HCT116 (cell line): Measurements from ENCODE around the gene CD200R1L.

Experiments used
- CEBPB ChIP-seq: IDR thresholded peaks from 2 replicates; pipeline ENCODE4 v1.6.1; 2012; ENCODE audit warnings: low read depth
- EZH2 ChIP-seq: fragments of 200-600 bp; sonication (generic); IDR thresholded peaks from 2 replicates; pipeline ENCODE4 v1.6.1; 2017; ENCODE audit warnings: antibody characterized with exemption, mixed run types
- JUND ChIP-seq: IDR thresholded peaks from 2 replicates; pipeline ENCODE4 v1.6.1; 2012
- POLR2A ChIP-seq: IDR thresholded peaks from 2 replicates; pipeline ENCODE4 v1.7.0; 2011; ENCODE audit warnings: borderline replicate concordance; ENCODE audit not compliant: insufficient read depth, insufficient read length; ENCODE audit errors: extremely low read depth
- POLR2AphosphoS5 ChIP-seq: IDR thresholded peaks from 2 replicates; pipeline ENCODE4 v1.6.1; 2011; ENCODE audit warnings: mild to moderate bottlenecking, low read depth, low read length, moderate library complexity
- RAD21 ChIP-seq: IDR thresholded peaks from 2 replicates; pipeline ENCODE4 v1.6.1; 2012; ENCODE audit warnings: low read depth, mild to moderate bottlenecking
- TCF7L2 ChIP-seq: IDR thresholded peaks from 2 replicates; pipeline ENCODE4 v1.7.0; 2011; ENCODE audit warnings: borderline replicate concordance, inconsistent platforms; ENCODE audit not compliant: insufficient read depth, insufficient read length; ENCODE audit errors: extremely low read depth
- YY1 ChIP-seq: IDR thresholded peaks from 2 replicates; pipeline ENCODE4 v1.6.1; 2011; ENCODE audit warnings: low read length, low read depth, moderate library complexity, mild to moderate bottlenecking; ENCODE audit not compliant: insufficient replicate concordance; ENCODE audit errors: extremely low read depth
- ZFX ChIP-seq: fragments of 450-650 bp; IDR thresholded peaks from 2 replicates; pipeline ENCODE4 v1.6.1; 2017
- ZNF274 ChIP-seq: fragments of 200-500 bp; sonication (Bioruptor generic); IDR thresholded peaks from 2 replicates; pipeline ENCODE4 v1.6.1; 2014; ENCODE audit warnings: mild to moderate bottlenecking, low read depth, low read length, inconsistent platforms
- TF ChIP-seq, protein P1 (sequence below), 3 experiments: fragments of 200-600 bp in 1 of 3; sonication (generic) in 1 of 3; IDR thresholded peaks in 2 of 3; conservative IDR thresholded peaks in 1 of 3; 2 replicates each; pipeline ENCODE4 v1.5.1; 2012 to 2017; ENCODE audit warnings: low read depth in 2 of 3, low read length in 2 of 3, antibody characterized with exemption in 1 of 3, borderline replicate concordance in 1 of 3, control low read depth in 1 of 3, mild to moderate bottlenecking in 1 of 3, mixed read lengths in 1 of 3, mixed run types in 1 of 3, moderate library complexity in 1 of 3; ENCODE audit not compliant: insufficient read depth in 1 of 3
- TF ChIP-seq, protein P2 (sequence below): IDR thresholded peaks from 2 replicates; pipeline ENCODE4 v1.6.1; 2012

DNA sequence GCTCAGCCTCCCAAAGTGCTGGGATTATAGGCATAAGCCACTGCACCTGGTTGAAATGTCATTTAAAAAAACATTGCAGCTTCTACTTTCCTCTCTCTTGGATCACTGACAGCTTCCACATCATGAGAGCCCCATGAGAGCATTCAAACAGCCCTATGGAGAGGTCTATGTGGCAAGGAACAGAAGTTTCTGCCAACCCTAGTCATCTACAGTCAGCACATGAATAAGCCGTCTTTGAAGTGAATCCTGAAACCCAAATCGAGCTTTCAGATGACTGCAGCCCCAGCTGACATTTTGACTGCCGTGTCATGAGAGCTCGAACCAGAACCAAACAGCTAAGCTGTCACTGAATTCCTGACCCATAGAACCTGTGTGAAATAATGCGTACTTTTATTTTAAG, 39.8 kb downstream of the CD200R1L start:
- TF ChIP-seq YY1 (no peak), ZFX (no peak), RAD21 (no peak), CEBPB (no peak), JUND (no peak), POLR2A (no peak), ZNF274 (no peak), EZH2 (no peak), TCF7L2 (no peak), POLR2AphosphoS5 (no peak)
- TF ChIP-seq, protein P1, sequence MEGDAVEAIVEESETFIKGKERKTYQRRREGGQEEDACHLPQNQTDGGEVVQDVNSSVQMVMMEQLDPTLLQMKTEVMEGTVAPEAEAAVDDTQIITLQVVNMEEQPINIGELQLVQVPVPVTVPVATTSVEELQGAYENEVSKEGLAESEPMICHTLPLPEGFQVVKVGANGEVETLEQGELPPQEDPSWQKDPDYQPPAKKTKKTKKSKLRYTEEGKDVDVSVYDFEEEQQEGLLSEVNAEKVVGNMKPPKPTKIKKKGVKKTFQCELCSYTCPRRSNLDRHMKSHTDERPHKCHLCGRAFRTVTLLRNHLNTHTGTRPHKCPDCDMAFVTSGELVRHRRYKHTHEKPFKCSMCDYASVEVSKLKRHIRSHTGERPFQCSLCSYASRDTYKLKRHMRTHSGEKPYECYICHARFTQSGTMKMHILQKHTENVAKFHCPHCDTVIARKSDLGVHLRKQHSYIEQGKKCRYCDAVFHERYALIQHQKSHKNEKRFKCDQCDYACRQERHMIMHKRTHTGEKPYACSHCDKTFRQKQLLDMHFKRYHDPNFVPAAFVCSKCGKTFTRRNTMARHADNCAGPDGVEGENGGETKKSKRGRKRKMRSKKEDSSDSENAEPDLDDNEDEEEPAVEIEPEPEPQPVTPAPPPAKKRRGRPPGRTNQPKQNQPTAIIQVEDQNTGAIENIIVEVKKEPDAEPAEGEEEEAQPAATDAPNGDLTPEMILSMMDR (IDR thresholded peaks at IDR 0.05 in 2 of 3, conservative IDR thresholded peaks at IDR 0.05 in 1 of 3; ENCODE audit: borderline replicate concordance in 1 of 3, insufficient read depth in 1 of 3, low read depth in 2 of 3, low read length in 2 of 3): no peak
- TF ChIP-seq, protein P2, sequence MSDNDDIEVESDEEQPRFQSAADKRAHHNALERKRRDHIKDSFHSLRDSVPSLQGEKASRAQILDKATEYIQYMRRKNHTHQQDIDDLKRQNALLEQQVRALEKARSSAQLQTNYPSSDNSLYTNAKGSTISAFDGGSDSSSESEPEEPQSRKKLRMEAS: no peak
